H1 (cell line): ENCODE data around the gene TUBB1. TPM values are rescaled to one million over a fixed set of nuclear protein-coding genes. Genes with fewer than 3 reads are reported as not detected.

Source experiments
- CTCF ChIA-PET: fragments of 300-600 bp; sonication (Branson Sonifier 250); formaldehyde crosslinking; loops from one replicate; lab custom pipeline; 2021; ENCODE audit not compliant: partially characterized antibody; lab: Charles Lee
- POLR2A ChIA-PET: fragments of 300-600 bp; sonication (Branson Sonifier 250); formaldehyde crosslinking; loops from one replicate; lab custom pipeline; 2021; ENCODE audit warnings: inconsistent platforms; ENCODE audit not compliant: partially characterized antibody; lab: Charles Lee
- DNase-seq, 2 experiments: peaks; one replicate each; pipeline versions ENCODE4 v3.0.0 to v3.0.0-alpha.2; 2010 to 2022; ENCODE audit warnings: low spot score in 2 of 2, low read depth in 1 of 2, mixed read lengths in 1 of 2
- FAIRE-seq: peaks from 2 replicates; lab custom pipeline; 2011; peaks lifted over from hg19 to GRCh38; lab: Jason Lieb, UNC
- H2AFZ ChIP-seq: 2 replicates; pipeline ENCODE4 v1.8.1; 2012; ENCODE audit warnings: low read length, inconsistent platforms
- H2AK5ac ChIP-seq: 2 replicates; pipeline ENCODE4 v1.6.1; 2013; ENCODE audit warnings: low read depth, low read length
- H2BK120ac ChIP-seq: replicated peaks from 2 replicates; pipeline ENCODE3; 2013; ENCODE audit warnings: low read depth, low read length, inconsistent platforms
- H2BK12ac ChIP-seq: 2 replicates; pipeline ENCODE4 v1.6.1; 2013; ENCODE audit warnings: low read depth, low read length
- H2BK15ac ChIP-seq: 2 replicates; pipeline ENCODE4 v1.6.1; 2013; ENCODE audit warnings: low read length
- H2BK20ac ChIP-seq: 2 replicates; pipeline ENCODE4 v1.6.1; 2013; ENCODE audit warnings: low read length
- H2BK5ac ChIP-seq: 2 replicates; pipeline ENCODE4 v1.6.1; 2013; ENCODE audit warnings: low read depth, low read length
- H3K14ac ChIP-seq: 2 replicates; pipeline ENCODE4 v1.6.1; 2013; ENCODE audit warnings: inconsistent platforms; ENCODE audit not compliant: insufficient read length
- H3K18ac ChIP-seq: 2 replicates; pipeline ENCODE4 v1.6.1; 2013; ENCODE audit warnings: low read length; ENCODE audit errors: extremely low read depth
- H3K23ac ChIP-seq: 2 replicates; pipeline ENCODE4 v1.6.1; 2013; ENCODE audit warnings: inconsistent platforms; ENCODE audit not compliant: insufficient read length
- H3K23me2 ChIP-seq: 2 replicates; pipeline ENCODE4 v1.6.1; 2013; ENCODE audit warnings: low read depth, low read length
- H3K27ac ChIP-seq: 2 replicates; pipeline ENCODE4 v1.6.1; 2011; ENCODE audit warnings: low read depth, low read length, inconsistent platforms
- H3K27me3 ChIP-seq, 4 experiments: replicated peaks in 1 of 4; 1 replicate in 1 of 4; 2 replicates in 3 of 4; pipeline versions ENCODE4 v1.6.1 to v1.8.1; 2011 to 2013; ENCODE audit warnings: low read length in 3 of 4, mild to moderate bottlenecking in 3 of 4, inconsistent platforms in 2 of 4, mixed read lengths in 2 of 4, moderate library complexity in 1 of 4; ENCODE audit not compliant: control insufficient read depth in 3 of 4, insufficient read depth in 3 of 4; ENCODE audit errors: extremely low read depth in 1 of 4
- H3K36me3 ChIP-seq, 4 experiments: 2 replicates each; pipeline versions ENCODE4 v1.6.1 to v1.8.1; 2011 to 2013; ENCODE audit warnings: mild to moderate bottlenecking in 4 of 4, low read length in 3 of 4, moderate library complexity in 2 of 4, control low read depth in 1 of 4, inconsistent platforms in 1 of 4; ENCODE audit not compliant: insufficient read depth in 4 of 4, control insufficient read depth in 2 of 4
- H3K4ac ChIP-seq: replicated peaks from 2 replicates; pipeline ENCODE3; 2013; ENCODE audit warnings: low read length, low read depth, mixed read lengths, inconsistent platforms; ENCODE audit not compliant: insufficient read length
- H3K4me1 ChIP-seq, 4 experiments: replicated peaks in 1 of 4; 1 replicate in 1 of 4; 2 replicates in 3 of 4; pipeline versions ENCODE4 v1.6.1 to v1.8.1; 2011 to 2013; ENCODE audit warnings: low read length in 3 of 4, inconsistent platforms in 2 of 4, mixed read lengths in 1 of 4; ENCODE audit not compliant: insufficient read depth in 4 of 4, control insufficient read depth in 3 of 4
- H3K4me2 ChIP-seq, 2 experiments: 2 replicates each; pipeline versions ENCODE4 v1.6.1 to v1.8.1; 2011 to 2013; ENCODE audit warnings: low read depth in 2 of 2, low read length in 2 of 2, control low read depth in 1 of 2, inconsistent platforms in 1 of 2, mild to moderate bottlenecking in 1 of 2; ENCODE audit not compliant: insufficient read depth in 1 of 2
- H3K4me3 ChIP-seq, 4 experiments: fragments of 200-600, 300-600 bp in 1 of 4; sonication (generic), shearing (Covaris generic), sonication (Bioruptor Twin) in 1 of 4; 2 replicates each; pipeline versions ENCODE4 v1.5.1 to v1.8.1; 2011 to 2016; ENCODE audit warnings: low read length in 4 of 4, low read depth in 3 of 4, control low read depth in 2 of 4, inconsistent platforms in 2 of 4, mild to moderate bottlenecking in 2 of 4, mixed read lengths in 1 of 4, moderate library complexity in 1 of 4; ENCODE audit not compliant: insufficient read depth in 2 of 4; ENCODE audit errors: extremely low read depth in 1 of 4
- H3K56ac ChIP-seq: replicated peaks from 2 replicates; pipeline ENCODE3; 2013; ENCODE audit warnings: low read depth, mild to moderate bottlenecking, mixed read lengths, low read length, inconsistent platforms; ENCODE audit not compliant: insufficient read length
- H3K79me1 ChIP-seq: 2 replicates; pipeline ENCODE4 v1.6.1; 2013; ENCODE audit warnings: low read depth, low read length, control low read depth
- H3K79me2 ChIP-seq, 2 experiments: 2 replicates each; pipeline versions ENCODE4 v1.6.1 to v1.8.1; 2012 to 2013; ENCODE audit warnings: low read length in 2 of 2, mild to moderate bottlenecking in 2 of 2, inconsistent platforms in 1 of 2; ENCODE audit not compliant: insufficient read depth in 2 of 2, control insufficient read depth in 1 of 2
- H3K9ac ChIP-seq, 4 experiments: replicated peaks in 1 of 4; 1 replicate in 1 of 4; 2 replicates in 3 of 4; pipeline versions ENCODE4 v1.6.1 to v1.8.1; 2011 to 2013; ENCODE audit warnings: low read depth in 3 of 4, low read length in 3 of 4, control low read depth in 2 of 4, mild to moderate bottlenecking in 2 of 4, moderate library complexity in 2 of 4, inconsistent platforms in 1 of 4; ENCODE audit errors: extremely low read depth in 1 of 4
- H3K9me3 ChIP-seq, 2 experiments: 2 replicates each; pipeline versions ENCODE4 v1.6.1 to v1.8.1; 2012 to 2013; ENCODE audit warnings: mild to moderate bottlenecking in 2 of 2, moderate library complexity in 2 of 2, control low read depth in 1 of 2, inconsistent platforms in 1 of 2, low read depth in 1 of 2, low read length in 1 of 2, mixed read lengths in 1 of 2; ENCODE audit not compliant: insufficient read depth in 2 of 2
- H4K20me1 ChIP-seq, 2 experiments: replicated peaks in 1 of 2; 2 replicates each; pipeline versions ENCODE3 to v1.8.1; 2011 to 2013; ENCODE audit warnings: inconsistent platforms in 2 of 2, low read length in 2 of 2, mild to moderate bottlenecking in 1 of 2; ENCODE audit not compliant: insufficient read depth in 2 of 2, control insufficient read depth in 1 of 2
- H4K5ac ChIP-seq: 2 replicates; pipeline ENCODE4 v1.6.1; 2013; ENCODE audit warnings: low read length, low read depth, mixed read lengths, inconsistent platforms; ENCODE audit not compliant: insufficient read length
- H4K8ac ChIP-seq: 2 replicates; pipeline ENCODE4 v1.8.0; 2013; ENCODE audit warnings: mild to moderate bottlenecking, moderate library complexity, low read length, inconsistent platforms; ENCODE audit not compliant: insufficient read depth; ENCODE audit errors: extremely low read depth
- H4K91ac ChIP-seq: replicated peaks from 2 replicates; pipeline ENCODE3; 2013; ENCODE audit warnings: low read length, mixed read lengths, inconsistent platforms; ENCODE audit not compliant: insufficient read length
- BCL11A ChIP-seq, 2 experiments: IDR thresholded peaks; one replicate each; pipeline ENCODE4 v1.6.1; 2011; ENCODE audit warnings: low read depth in 2 of 2, low read length in 2 of 2, mild to moderate bottlenecking in 2 of 2
- E2F6 ChIP-seq: IDR thresholded peaks from 2 replicates; pipeline ENCODE4 v1.6.1; 2012; ENCODE audit warnings: inconsistent platforms
- EP300 ChIP-seq, 2 experiments: IDR thresholded peaks; 1 replicate in 1 of 2; 2 replicates in 1 of 2; pipeline ENCODE4 v1.6.1; 2011 to 2012; ENCODE audit warnings: low read depth in 2 of 2, low read length in 2 of 2, mild to moderate bottlenecking in 2 of 2, borderline replicate concordance in 1 of 2, inconsistent platforms in 1 of 2, moderate library complexity in 1 of 2
- NRF1 ChIP-seq: IDR thresholded peaks from 2 replicates; pipeline ENCODE4 v1.6.1; 2011; ENCODE audit warnings: mild to moderate bottlenecking, low read depth, low read length, improper control_type of control experiment
- SRF ChIP-seq: IDR thresholded peaks from 2 replicates; pipeline ENCODE4 v1.6.1; 2011; ENCODE audit warnings: mild to moderate bottlenecking, low read depth, low read length, moderate library complexity
- WGBS, 2 experiments: shearing (Covaris generic) in 1 of 2; methylation state at CpG; one replicate each; pipeline versions ENCODE4 v1.1.6 to v1.1.7; 2013 to 2015; ENCODE audit warnings: low lambda C conversion rate in 2 of 2, mixed read lengths in 2 of 2, inconsistent platforms in 1 of 2, low coverage in 1 of 2, missing lambda C conversion rate in 1 of 2; ENCODE audit not compliant: insufficient replicate concordance in 2 of 2, insufficient coverage in 1 of 2, insufficient read length in 1 of 2; ENCODE audit errors: extremely low coverage in 1 of 2, missing lambda C conversion rate in 1 of 2; 5-methylcytosine and 5-hydroxymethylcytosine counted together
- polyA plus RNA-seq, 7 experiments: library from polyadenylated mRNA; depleted of rRNA in 3 of 7; stranded (reverse) in 5 of 7; unstranded in 2 of 7; fragments of >200 nt in 5 of 7; fragments of 200-250 nt in 2 of 7; gene quantifications; 1 replicate in 5 of 7; 2 replicates in 1 of 7; 4 replicates in 1 of 7; pipeline versions ENCODE4 v1.2.1 to v1.2.3, GENCODE V29; 2011 to 2013; ENCODE audit warnings: missing spikeins in 2 of 7, mixed read lengths in 2 of 7
- total RNA-seq: library from RNA; stranded (reverse); fragmentation: NEBNext Ultra II Directional; extraction: Animal tissue kit (Norgen Biotek cat#: 25700); gene quantifications from 2 replicates; pipeline ENCODE4 v1.2.1, GENCODE V29; 2021

TUBB1 gene
- total and polyA plus RNA-seq, 2 of the 8 experiments (the other 6 are each of a cell fraction or from before 2014, with no cell fraction given) = not detected

DNA sequence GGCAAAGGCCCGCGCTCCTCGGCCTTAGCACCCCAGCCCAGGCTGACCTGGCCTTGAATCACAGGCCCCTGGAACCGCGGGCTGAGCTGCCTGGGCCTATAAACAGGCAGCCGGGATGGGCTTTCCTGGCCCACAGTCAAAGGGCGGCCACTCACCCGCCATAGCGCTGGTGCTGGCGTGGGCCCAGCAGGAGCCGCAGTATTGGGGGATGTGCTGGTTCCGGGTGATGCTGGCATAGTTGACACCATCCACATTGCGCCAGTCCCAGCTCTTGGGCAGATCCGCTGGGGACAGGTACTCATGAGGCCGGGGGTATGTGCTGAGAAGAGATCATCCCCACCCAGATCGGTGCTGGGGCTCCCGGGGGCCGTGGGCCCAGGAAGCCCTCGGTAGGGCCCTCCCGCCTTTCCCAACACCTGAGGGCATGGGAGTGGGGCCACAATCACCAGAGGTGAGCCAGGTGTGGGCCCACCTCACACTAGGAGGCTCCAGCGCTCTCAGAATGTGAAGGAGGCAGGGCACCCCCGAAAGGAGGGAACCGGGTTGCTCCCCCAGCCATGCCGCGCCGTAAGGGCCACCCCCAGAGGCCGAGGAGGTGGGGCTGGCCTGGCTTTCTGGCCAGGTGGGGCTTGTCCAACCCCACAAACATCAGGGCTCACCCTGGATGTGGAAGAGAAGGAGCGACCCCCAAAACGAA lies 12.9 kb upstream of the TUBB1 start:
- Histone ChIP-seq H3K27me3 (peaks cover 0 to 12% (median 5%) of the 10 kb centered on the region in 4 experiments; a peak in 3 of 7 replicates), H3K14ac (no peak overlapping the region), H2AK5ac (peak overlapping the region; percentile 24; the same call in 1 of the 2 replicates), H3K4me2 (peak overlapping the region; percentile 48 to 90), H2BK20ac (no peak overlapping the region), H3K36me3 (no peaks in the 10 kb centered on the region), H2BK5ac (no peak overlapping the region), H3K79me1 (no peaks in the 10 kb centered on the region), H2BK12ac (peak overlapping the region; percentile 50; the same call in 1 of the 2 replicates), H3K9me3 (no peaks in the 10 kb centered on the region), H3K4me1 (peaks cover 0 to 8% (median 6%) of the 10 kb centered on the region in 4 experiments; a peak in 3 of 7 replicates), H4K91ac (peak overlapping the region; percentile 83), H3K23me2 (peaks cover 2% of the 10 kb centered on the region; the same call in 1 of the 2 replicates), H3K23ac (no peak overlapping the region), H3K27ac (no peak overlapping the region; the same call in 1 of the 2 replicates), H2BK120ac (no peak overlapping the region), H3K56ac (no peak overlapping the region), H4K5ac (no peak overlapping the region), H3K9ac (peak overlapping the region in 2 of 4 experiments; percentile 42 to 58; a peak in 4 of 7 replicates), H3K18ac (peak overlapping the region; percentile 60; the same call in 1 of the 2 replicates), H3K79me2 (no peaks in the 10 kb centered on the region), H2AFZ (no peak overlapping the region), H3K4me3 (peak overlapping the region; percentile 51 to 65 (median 56)), H4K20me1 (peaks cover 0 to 6% of the 10 kb centered on the region in 2 experiments), H3K4ac (no peak overlapping the region), H4K8ac (no peak overlapping the region; the same call in 1 of the 2 replicates), H2BK15ac (no peak overlapping the region)
- ChIA-PET POLR2A (interaction anchor here (1.0 to 1.4 kb wide), 3 partner anchors 14 to 20 kb away, joined by 3 read pairs; no protein-coding TSS in a partner anchor), CTCF (interaction anchor here (0.9 kb wide), 1 partner anchor 9 kb away, joined by 3 read pairs; no protein-coding TSS in a partner anchor)
- 72% methylated on average over 25 of the region's 29 CpGs; no CpG with 5 or more reads in 1 of the 2 experiments for WGBS, 2 experiments
- no peak for FAIRE-seq
- DNase-seq = no peak
- no peak for TF ChIP-seq SRF
- TF ChIP-seq EP300 (IDR thresholded peaks at IDR 0.05; ENCODE audit: borderline replicate concordance in 1 of 2, low read depth in 2 of 2, low read length in 2 of 2) = no peak
- peak; percentile 36; the same call in 1 of the 2 replicates for TF ChIP-seq E2F6
- no peak for TF ChIP-seq NRF1
- no peak for TF ChIP-seq BCL11A (IDR thresholded peaks at IDR 0.05; ENCODE audit: low read depth in 2 of 2, low read length in 2 of 2)
